ENCODE measurements around the gene SMAD2.

The SMAD2 gene

DNA sequence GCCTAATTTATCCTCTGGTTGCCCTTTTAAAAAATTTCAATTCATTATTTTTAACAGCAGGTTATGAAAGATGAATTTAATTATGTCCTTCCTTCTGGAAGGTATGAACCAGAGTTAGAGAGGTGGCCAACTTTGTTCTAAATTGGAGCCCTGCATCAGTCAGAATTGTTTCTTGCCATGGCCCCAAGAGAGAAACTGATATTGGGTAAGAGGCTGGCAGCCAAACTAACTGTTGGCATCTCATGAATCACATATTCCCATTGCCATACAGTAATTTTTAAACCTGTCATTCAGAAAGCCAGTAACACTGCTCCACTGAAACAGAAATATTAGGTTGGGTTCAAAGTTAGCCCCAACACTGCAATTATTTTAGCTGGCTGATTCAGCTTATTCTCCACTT lies 67.4 kb downstream of the SMAD2 start:
- DNase-seq (ENCODE audit: extremely low read depth, insufficient read length) = no peak
- Histone ChIP-seq H3K4me3 (replicated peaks; ENCODE audit: low read depth, low read length) (no peak overlapping the region), H3K36me3 (ENCODE audit: control insufficient read depth, insufficient read depth, low read length) (peaks cover 3% of the 10 kb centered on the region), H3K27me3 (replicated peaks; ENCODE audit: control insufficient read depth, insufficient read depth, low read length) (no peaks in the 10 kb centered on the region)
- TF ChIP-seq, protein P1, sequence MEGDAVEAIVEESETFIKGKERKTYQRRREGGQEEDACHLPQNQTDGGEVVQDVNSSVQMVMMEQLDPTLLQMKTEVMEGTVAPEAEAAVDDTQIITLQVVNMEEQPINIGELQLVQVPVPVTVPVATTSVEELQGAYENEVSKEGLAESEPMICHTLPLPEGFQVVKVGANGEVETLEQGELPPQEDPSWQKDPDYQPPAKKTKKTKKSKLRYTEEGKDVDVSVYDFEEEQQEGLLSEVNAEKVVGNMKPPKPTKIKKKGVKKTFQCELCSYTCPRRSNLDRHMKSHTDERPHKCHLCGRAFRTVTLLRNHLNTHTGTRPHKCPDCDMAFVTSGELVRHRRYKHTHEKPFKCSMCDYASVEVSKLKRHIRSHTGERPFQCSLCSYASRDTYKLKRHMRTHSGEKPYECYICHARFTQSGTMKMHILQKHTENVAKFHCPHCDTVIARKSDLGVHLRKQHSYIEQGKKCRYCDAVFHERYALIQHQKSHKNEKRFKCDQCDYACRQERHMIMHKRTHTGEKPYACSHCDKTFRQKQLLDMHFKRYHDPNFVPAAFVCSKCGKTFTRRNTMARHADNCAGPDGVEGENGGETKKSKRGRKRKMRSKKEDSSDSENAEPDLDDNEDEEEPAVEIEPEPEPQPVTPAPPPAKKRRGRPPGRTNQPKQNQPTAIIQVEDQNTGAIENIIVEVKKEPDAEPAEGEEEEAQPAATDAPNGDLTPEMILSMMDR (IDR thresholded peaks at IDR 0.05; ENCODE audit: insufficient read depth, low read length, poor library complexity, severe bottlenecking) = no peak

DNA sequence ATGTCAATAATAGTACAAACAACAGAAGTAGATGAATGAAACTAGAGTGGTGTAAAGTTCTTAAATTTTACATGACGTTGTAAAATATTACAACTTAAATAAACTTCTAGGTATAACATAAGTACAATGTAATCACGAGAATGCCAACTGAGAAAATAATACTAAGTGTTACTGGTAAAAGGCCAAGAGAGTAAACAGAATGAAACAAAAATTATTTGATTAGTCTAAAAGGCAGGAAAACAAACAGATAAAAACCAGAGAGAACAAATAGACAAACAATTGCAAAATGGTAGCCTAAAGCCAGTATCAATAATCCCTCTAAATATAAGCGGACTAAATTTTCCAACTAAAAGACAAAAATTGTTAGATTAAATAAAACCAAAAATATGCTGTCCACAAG lies 71.9 kb downstream of the SMAD2 start:
- DNase-seq (ENCODE audit: extremely low read depth, insufficient read length) = no peak
- H3K27me3 ChIP-seq (replicated peaks; ENCODE audit: control insufficient read depth, insufficient read depth, low read length) = no peaks in the 10 kb centered on the region
- H3K4me3 ChIP-seq (replicated peaks; ENCODE audit: low read depth, low read length) = no peak overlapping the region
- TF ChIP-seq, protein P1 (IDR thresholded peaks at IDR 0.05; ENCODE audit: insufficient read depth, low read length, poor library complexity, severe bottlenecking) = no peak
- peaks cover 4% of the 10 kb centered on the region for H3K36me3 ChIP-seq (ENCODE audit: control insufficient read depth, insufficient read depth, low read length)

GRCh38 chr18:47847635-47848034 lies 82.8 kb downstream of the SMAD2 start:
- Histone ChIP-seq H3K36me3 (ENCODE audit: control insufficient read depth, insufficient read depth, low read length) (no peaks in the 10 kb centered on the region; the same call in 1 of the 2 replicates), H3K4me3 (replicated peaks; ENCODE audit: low read depth, low read length) (no peak overlapping the region), H3K27me3 (replicated peaks; ENCODE audit: control insufficient read depth, insufficient read depth, low read length) (no peaks in the 10 kb centered on the region)
- TF ChIP-seq, protein P1 (IDR thresholded peaks at IDR 0.05; ENCODE audit: insufficient read depth, low read length, poor library complexity, severe bottlenecking) = no peak
- no peak for DNase-seq (ENCODE audit: extremely low read depth, insufficient read length)

DNA sequence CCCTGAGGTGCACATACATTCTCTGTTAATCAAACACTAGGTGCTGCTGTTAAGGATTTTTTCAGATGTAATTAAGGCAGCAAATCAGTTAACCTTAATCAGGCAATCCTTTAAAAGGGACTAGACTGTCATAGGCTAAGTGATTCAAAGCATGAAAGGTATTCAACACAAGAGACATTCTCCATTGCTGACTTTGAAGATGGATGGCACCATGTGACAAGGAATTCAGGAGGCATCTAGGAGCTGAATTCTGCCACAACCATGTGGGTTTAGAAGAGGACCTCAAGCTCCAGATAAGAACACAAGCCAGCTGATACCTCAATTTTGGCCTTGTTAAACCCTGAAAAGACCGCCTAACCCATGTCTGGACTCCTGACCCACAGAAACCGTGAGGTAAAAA lies 84.0 kb downstream of the SMAD2 start:
- peaks cover 2% of the 10 kb centered on the region for H3K36me3 ChIP-seq (ENCODE audit: control insufficient read depth, insufficient read depth, low read length)
- no peak overlapping the region for H3K4me3 ChIP-seq (replicated peaks; ENCODE audit: low read depth, low read length)
- no peaks in the 10 kb centered on the region for H3K27me3 ChIP-seq (replicated peaks; ENCODE audit: control insufficient read depth, insufficient read depth, low read length)
- TF ChIP-seq, protein P1 (IDR thresholded peaks at IDR 0.05; ENCODE audit: insufficient read depth, low read length, poor library complexity, severe bottlenecking) = no peak
- DNase-seq (ENCODE audit: extremely low read depth, insufficient read length) = no peak

GRCh38 chr18:47844828-47845498 lies 85.5 kb downstream of the SMAD2 start:
- Histone ChIP-seq H3K36me3 (ENCODE audit: control insufficient read depth, insufficient read depth, low read length) (peaks cover 2% of the 10 kb centered on the region), H3K4me3 (replicated peaks; ENCODE audit: low read depth, low read length) (no peak overlapping the region), H3K27me3 (replicated peaks; ENCODE audit: control insufficient read depth, insufficient read depth, low read length) (no peaks in the 10 kb centered on the region)
- DNase-seq (ENCODE audit: extremely low read depth, insufficient read length) = no peak
- TF ChIP-seq, protein P1 (IDR thresholded peaks at IDR 0.05; ENCODE audit: insufficient read depth, low read length, poor library complexity, severe bottlenecking) = no peak

GRCh38 chr18:47842836-47843235 lies 87.6 kb downstream of the SMAD2 start:
- Histone ChIP-seq H3K4me3 (replicated peaks; ENCODE audit: low read depth, low read length) (no peak overlapping the region), H3K27me3 (replicated peaks; ENCODE audit: control insufficient read depth, insufficient read depth, low read length) (no peaks in the 10 kb centered on the region), H3K36me3 (ENCODE audit: control insufficient read depth, insufficient read depth, low read length) (peaks cover 5% of the 10 kb centered on the region)
- DNase-seq (ENCODE audit: extremely low read depth, insufficient read length) = no peak
- TF ChIP-seq, protein P1 (IDR thresholded peaks at IDR 0.05; ENCODE audit: insufficient read depth, low read length, poor library complexity, severe bottlenecking) = no peak

Data from GM06990 (cell line).